Measurements from ENCODE around the gene INSL3. TPM values are rescaled to one million over a fixed set of nuclear protein-coding genes. Genes with fewer than 3 reads are reported as not detected.
"Not testable (repeated sequence)": the region's sequence is repeated elsewhere in the genome, so short reads cannot be mapped to it uniquely, and the experiment has no call there.

The INSL3 gene
- total RNA-seq, 1 donor from 2014 or later = not detected

DNA sequence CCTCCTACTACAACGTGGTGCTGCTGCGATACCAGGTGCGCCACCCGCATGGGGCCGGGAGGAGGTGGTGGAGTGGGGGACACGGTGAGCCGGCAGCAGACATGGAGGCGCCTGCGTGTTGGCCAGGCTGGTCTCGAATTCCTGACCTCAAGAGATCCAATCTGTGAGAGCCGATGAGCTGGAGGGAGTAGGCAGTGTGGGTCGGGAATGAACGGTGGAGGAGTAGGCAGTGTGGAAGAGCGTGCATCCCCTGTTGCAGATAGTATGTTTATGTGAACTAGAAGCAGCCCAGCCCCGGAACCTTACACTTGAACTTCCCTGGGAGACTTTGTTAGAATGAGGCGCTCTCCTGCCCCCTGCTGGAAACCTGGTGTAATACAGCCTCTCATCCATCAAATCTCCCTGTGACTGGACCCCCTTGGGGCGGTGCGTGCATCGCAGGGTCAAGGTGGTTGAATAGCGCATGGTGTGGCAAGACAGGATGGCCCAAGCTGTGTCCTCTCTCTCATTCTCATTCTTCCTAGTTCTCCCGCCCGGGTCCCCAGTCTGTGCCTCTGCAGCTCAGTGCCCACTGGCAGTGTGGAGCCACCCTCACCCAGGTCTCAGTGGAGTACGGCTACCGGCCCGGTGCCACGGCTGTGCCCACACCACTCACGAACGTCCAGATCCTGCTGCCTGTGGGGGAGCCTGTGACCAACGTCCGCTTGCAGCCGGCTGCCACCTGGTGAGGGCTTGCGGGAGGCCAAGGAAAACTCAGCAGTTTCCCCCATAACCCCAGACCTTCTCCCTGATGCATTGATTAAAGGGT lies 36.9 kb downstream of the INSL3 start:
- peak; percentile 56 for DNase-seq (ENCODE audit: low read depth)

DNA sequence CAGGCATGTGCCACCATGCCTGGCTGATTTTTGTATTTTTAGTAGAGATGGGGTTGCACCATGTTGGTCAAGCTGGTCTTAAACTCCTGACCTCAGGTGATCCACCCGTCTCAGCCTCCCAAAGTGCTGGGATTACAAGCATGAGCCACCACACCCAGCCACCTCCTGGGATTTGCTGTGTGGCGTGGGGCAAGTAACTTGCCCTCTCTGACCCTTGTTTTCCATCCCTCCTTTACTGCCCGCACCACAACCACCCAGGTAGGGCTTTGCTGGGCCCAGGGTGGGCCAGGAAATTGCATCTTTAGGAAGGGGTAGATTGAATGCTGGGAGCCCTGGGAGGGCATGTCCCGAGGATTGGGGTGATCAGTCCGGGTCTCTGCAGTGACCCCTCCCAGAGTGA lies 37.6 kb downstream of the INSL3 start:
- DNase-seq (ENCODE audit: low read depth) = not testable (repeated sequence)

DNA sequence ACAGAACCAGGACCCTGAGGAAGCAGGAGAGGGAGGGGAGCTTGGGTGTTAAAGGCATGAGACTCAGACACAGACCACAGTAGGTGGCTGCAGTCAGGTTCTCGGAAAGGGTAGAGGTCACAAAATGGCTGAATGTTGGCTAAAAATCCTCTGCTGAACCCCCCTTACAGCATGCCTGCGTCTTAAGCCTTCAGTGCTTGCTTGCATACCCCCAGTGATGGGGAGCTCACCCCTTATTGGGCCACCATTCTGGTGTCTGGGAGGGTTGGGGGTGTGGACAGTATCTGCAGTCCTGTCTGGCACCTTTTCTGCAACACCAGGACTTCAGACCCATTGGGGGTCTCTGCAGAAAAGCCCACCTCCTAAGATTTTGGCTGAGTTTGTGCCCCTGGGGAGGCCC lies 40.5 kb downstream of the INSL3 start:
- DNase-seq (ENCODE audit: low read depth) = no peak

DNA sequence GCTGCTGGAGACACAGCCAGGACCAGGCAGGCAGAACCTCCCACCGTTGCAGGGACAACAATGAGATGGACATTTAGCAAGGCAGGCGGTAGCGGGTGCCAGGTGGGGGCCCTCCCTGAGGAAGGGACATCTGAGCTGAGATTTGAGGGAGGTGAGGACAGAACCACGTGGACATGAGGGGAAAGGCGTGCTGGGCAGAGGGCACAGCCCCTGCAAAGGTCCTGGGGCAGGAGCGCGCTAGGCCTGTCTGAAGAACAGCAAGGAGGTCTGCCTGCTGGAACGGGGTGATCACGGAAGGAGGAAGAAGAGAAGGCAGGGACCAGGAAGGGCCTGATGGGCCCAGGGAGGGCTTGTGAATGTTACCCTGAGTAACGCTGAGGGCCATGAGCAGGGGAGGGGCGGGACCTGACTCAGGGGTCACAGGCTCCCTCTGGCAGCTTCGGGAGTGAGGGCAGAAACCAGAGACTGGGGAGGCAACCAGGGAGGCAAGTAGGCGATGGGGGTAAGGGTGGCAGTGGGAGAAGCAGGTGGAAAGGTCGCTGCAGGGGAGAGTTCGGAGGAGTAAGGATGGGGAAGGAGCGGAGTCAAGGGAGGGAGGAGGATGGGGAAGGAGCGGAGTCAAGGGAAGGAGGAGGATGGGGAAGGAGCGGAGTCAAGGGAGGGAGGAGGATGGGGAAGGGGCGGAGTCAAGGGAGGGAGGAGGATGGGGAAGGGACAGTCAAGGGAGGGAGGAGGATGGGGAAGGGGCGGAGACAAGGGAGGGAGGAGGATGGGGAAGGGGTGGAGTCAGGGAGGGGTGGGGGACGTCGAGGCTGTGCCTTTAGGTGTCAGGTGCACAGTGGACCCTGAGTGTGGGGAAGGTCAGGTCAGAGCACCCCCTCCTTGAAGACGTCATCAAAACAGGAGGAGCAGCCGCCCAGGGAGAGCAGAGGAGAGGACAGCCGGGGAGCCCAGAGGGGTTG lies 42.1 kb downstream of the INSL3 start:
- DNase-seq (ENCODE audit: low read depth) = peak; percentile 46

DNA sequence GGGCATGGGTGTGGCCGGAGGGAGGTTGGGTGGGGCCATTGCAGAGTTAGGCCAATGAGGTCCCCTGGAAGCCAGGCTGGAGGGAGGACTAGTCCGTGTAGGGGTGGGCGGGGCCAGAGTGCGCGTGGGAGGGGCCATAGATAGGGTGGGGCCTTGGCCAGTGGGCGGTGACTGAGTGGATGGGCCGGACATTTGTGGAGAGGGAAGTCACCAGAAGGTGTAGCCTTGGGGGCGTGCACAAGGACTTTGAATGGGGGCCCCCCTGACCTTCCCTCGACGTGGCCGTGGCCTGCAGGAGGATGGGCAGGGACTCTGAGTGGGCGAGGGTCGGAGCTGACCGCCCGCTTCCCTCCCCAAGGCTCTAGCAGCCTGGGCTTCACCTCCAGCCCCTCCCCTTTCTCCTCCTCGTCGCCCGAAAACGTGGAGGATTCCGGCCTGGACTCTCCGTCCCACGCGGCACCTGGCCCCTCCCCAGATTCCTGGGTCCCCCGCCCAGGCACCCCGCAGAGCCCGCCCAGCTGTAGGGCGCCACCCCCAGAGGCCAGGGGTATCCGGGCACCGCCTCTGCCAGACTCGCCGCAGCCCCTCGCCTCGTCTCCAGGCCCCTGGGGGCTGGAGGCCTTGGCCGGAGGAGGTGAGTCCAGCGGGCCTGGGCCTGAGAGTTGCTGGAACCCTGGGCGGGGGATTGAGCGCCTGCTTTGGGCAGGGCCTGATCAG lies 42.9 kb downstream of the INSL3 start:
- DNase-seq (ENCODE audit: low read depth) = peak; percentile 47

DNA sequence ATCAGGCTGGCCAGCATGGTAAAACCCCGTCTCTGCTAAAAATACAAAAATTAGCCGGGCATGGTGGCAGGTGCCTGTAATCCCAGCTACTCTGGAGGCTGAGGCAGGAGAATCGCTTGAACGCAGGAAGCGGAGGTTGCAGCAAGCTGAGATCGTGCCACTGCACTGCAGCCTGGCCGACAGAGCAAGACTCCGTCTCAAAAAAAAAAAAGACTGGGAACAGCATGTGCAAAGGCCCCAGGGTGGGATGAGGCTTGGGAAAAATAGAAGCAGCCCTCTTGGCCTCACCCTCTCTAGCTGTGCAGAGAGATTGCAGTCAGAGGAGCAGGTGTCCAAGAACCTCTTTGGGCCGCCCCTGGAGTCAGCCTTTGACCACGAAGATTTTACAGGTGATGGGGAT lies 43.5 kb downstream of the INSL3 start:
- not testable (repeated sequence) for DNase-seq (ENCODE audit: low read depth)

DNA sequence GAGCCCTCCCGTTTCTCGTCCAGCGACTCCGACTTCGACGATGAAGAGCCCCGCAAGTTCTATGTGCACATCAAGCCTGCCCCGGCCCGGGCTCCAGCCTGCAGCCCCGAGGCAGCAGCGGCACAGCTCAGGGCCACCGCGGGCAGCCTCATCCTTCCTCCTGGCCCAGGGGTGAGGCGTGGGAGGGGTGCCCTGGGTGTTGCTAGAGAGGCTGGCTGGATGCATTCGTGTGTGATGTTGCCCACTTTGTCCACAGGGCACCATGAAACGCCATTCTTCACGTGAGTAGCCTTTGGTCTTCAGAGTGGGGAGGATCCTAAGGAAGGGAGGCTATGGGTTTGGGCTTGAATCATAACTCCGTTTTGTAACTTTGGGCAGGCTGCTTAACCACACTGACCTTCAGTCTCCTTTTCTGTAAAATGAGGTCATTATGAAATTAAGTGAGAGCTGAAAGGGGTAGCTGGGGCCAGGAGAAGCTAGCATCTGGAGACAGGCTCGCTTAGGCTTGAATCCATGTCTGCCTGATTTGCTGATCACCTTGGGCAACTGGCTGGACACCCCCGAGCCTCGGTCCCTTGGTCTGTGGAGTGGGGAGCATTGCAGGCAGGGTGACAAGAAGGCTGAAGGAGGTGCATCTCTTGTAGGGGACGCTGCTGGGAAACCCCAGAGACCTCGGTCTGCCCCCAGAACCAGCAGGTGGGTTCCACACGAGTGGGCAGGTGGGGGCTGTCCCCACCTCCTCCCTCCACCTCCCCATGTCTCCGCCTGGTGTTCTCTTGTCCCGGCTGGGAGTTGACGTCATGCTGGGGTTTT lies 45.1 kb downstream of the INSL3 start:
- no peak for DNase-seq (ENCODE audit: low read depth)

DNA sequence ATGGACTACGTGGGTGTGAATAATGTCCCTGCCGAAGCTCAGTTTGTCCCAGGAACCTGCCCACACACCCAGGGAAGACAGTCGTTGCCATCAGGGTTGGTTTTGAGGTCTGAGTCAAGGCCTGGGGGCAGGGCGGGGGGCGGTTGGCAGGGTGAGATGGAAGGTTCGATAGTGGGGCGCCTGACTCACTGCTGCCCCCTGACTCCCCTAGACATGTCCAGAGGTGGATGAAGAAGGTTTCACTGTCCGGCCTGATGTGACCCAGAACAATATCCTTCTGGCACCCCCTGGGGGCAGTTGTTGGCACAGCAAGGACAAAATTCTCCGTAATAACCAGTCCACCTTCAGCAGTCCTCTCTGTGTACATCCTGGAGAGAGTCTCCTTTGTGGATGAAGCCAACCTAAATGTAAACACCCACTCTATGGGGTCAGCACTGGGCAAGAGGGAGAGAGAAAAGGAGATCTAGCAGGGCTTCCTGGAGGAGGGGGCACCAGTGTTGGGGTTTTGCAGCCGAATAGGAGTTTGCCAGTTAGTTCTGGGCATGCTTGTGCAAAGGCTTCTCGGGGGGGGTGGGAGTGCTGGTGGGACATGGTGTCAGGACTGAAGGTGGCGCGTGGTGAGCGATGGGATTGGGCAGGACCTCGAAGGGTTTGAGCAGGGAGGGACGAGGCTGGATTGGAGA lies 45.9 kb downstream of the INSL3 start:
- DNase-seq (ENCODE audit: low read depth) = peak; percentile 12

DNA sequence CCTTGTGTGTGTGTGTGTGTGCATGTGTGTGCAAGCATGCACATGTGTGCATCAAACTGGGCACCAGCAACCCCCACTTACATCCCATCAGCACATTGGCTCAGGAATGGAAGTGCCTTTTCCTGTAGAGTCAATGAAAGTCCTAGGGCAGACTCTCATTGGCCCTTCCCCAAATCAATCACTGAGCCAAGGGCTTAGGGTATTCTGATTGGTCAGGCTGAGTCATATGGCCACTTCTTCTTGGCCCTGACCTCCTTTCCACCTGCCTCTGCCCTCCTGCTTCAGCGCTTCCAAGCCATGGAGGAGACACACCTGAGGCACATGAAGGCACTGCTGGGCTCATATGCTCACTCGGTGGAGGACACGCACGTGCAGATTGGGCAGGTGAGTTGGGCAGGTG lies 49.1 kb downstream of the INSL3 start:
- DNase-seq (ENCODE audit: low read depth) = no peak

DNA sequence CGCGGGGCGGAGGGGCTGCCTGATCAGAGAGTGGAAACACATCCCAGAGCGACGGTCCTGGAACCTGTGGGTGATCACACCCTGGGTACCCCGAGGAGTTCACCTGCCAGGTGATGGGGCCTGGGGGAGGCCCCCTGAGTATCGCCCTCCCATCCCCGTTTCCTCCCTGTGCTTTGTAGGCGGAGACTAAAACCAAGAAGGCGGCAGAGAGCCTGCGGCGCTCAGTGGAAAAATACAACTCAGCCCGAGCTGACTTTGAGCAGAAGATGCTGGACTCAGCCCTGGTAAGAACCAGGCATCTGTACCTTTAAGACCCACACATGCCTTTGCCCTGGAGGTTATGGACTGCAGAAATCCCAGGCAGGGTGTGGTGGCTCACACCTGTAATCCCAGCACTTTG lies 50.7 kb downstream of the INSL3 start:
- no peak for DNase-seq (ENCODE audit: low read depth)

DNA sequence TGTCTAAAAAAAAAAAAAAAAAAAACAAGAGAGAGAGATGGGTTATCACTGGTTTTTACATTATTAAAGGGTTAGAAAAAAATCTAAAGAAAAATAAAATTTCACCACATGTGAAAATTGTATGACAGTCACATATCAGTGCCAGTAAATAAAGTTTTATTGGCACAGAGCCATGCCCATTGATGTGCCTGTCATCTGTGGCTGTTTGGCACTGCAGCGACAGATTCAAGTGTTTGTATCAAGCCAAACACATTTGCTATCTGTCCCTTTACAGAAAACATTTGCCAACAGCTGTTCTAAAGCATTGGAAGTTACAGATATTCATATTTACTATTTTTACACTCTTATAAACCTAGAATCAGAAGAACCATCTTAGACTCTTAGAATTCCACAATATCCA lies 53.8 kb downstream of the INSL3 start:
- DNase-seq (ENCODE audit: low read depth) = no peak

DNA sequence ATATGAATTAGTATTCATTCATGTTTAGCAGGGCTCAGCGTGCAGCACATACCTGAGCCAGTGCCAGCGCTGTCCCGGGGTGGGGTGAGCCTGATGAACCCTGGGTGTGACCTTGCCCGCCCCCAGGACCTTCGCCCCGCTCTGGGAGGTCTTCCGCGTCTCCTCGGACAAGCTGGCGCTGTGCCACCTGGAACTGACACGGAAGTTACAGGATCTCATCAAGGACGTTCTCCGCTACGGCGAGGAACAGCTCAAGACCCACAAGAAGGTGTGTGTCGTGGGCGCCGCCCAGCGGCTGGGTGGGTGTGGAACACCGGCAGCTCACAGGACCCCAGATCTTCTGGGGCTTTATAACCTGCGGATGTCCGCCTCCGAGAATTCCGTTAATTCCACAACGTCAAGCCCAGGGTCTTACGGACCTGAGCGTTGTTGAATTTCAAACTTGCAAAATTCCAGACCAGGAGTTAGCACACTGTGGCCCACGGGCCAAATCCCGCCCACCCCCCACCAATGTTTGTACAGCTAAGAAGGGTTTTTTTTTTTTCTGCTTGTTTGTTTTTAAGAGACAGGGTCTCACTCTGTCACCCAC lies 54.7 kb downstream of the INSL3 start:
- DNase-seq (ENCODE audit: low read depth) = peak; percentile 73

Other genes with a start within 250 kb of the INSL3 start
- gene UNC13A, start 133.2 kb downstream of the INSL3 start, total RNA-seq = 0.05 TPM in 1 of 2 replicates, not detected in the other
- gene MAP1S, start 102.0 kb downstream of the INSL3 start, total RNA-seq = 18.1 and 43.3 TPM in 2 replicates
- 0.80 and 3.3 TPM in 2 replicates for gene FCHO1, start 70.0 kb downstream of the INSL3 start, total RNA-seq
- gene B3GNT3, start 26.4 kb downstream of the INSL3 start, total RNA-seq = 0.80 and 6.8 TPM in 2 replicates
- gene JAK3, start 26.5 kb upstream of the INSL3 start, total RNA-seq = 2.3 and 3.7 TPM in 2 replicates
- 517 and 1,457 TPM in 2 replicates for gene RPL18A, start 38.4 kb upstream of the INSL3 start, total RNA-seq
- gene SLC5A5, start 50.4 kb upstream of the INSL3 start, total RNA-seq = not detected in 2 replicates
- gene CCDC124, start 111.5 kb upstream of the INSL3 start, total RNA-seq = 25.0 and 55.6 TPM in 2 replicates
- 0.30 TPM in 1 of 2 replicates, not detected in the other for gene KCNN1, start 145.6 kb upstream of the INSL3 start, total RNA-seq
- 14.9 and 18.6 TPM in 2 replicates for gene ARRDC2, start 186.7 kb upstream of the INSL3 start, total RNA-seq

All from renal cortical epithelial cell (primary cell).